Left ventricle myocardium superior (tissue), 1 donor: ENCODE measurements around the gene ERRFI1. TPM values are rescaled to one million over a fixed set of nuclear protein-coding genes. Genes with fewer than 3 reads are reported as not detected.

ENCODE experiments used
- ATAC-seq: fragments of 200-7000 bp; cut with Tn5 transposase; one replicate; pipeline ENCODE4 v1.9.1; 2020; ENCODE audit warnings: mild to moderate bottlenecking, moderate library complexity
- DNase-seq: peaks from one replicate; pipeline ENCODE4 v3.0.0-alpha.2; 2020
- intact Hi-C: fragments of 100-400 bp; cut with micrococcal nuclease; formaldehyde crosslinking; loops from one replicate; pipeline ENCODE4 v1.11.0; 2022
- total RNA-seq: library from RNA; stranded (reverse); fragmentation: NEBNext Ultra II Directional; extraction: Animal tissue kit (Norgen Biotek cat#: 25700); gene quantifications from one replicate; pipeline ENCODE4 v1.2.1, GENCODE V29; 2021
- donor health status: DM: no; HTN: yes; CAD: no; lungs with severe emphysema.

ERRFI1 gene
- total RNA-seq, 1 donor from 2014 or later: 10.2 TPM

GRCh38 chr1:7962636-7963377 lies 63.3 kb downstream of the ERRFI1 start:
- no peak for DNase-seq
- no peak for ATAC-seq
- intact Hi-C loops: no loop called here

GRCh38 chr1:7962014-7962335 lies 64.1 kb downstream of the ERRFI1 start:
- ATAC-seq (no peak), DNase-seq (no peak)
- intact Hi-C loops: no loop called here

Other genes with a start within 250 kb of the ERRFI1 start
- 20.4 TPM for gene PER3, start 242.0 kb downstream of the ERRFI1 start, total RNA-seq
- not detected for gene UTS2, start 173.2 kb downstream of the ERRFI1 start, total RNA-seq
- gene TNFRSF9, start 85.5 kb downstream of the ERRFI1 start, total RNA-seq: not detected
- 335 TPM for gene PARK7, start 64.6 kb downstream of the ERRFI1 start, total RNA-seq